Thymus (tissue), 11 donors: ENCODE data around the gene TMEM44. TPM values are rescaled to one million over a fixed set of nuclear protein-coding genes. Genes with fewer than 3 reads are reported as not detected.

Experiments used
- DNase-seq, 9 donors: peaks; one replicate each; pipeline ENCODE4 v3.0.0-alpha.2; 2013; ENCODE audit warnings: low spot score in 9 of 9, low read depth in 6 of 9, missing footprints in 1 of 9
- H3K27ac ChIP-seq, 2 donors: one replicate each; pipeline ENCODE4 v1.5.1; 2013; ENCODE audit warnings: control low read depth in 1 of 2, low read depth in 1 of 2, low read length in 1 of 2, mild to moderate bottlenecking in 1 of 2, moderate library complexity in 1 of 2
- H3K27me3 ChIP-seq, 2 donors: one replicate each; pipeline ENCODE4 v1.5.1; 2013; ENCODE audit warnings: low read length in 1 of 2; ENCODE audit not compliant: control insufficient read depth in 2 of 2, insufficient read depth in 1 of 2
- H3K36me3 ChIP-seq, 2 donors: one replicate each; pipeline ENCODE4 v1.5.1; 2013; ENCODE audit warnings: low read length in 1 of 2, mild to moderate bottlenecking in 1 of 2, moderate library complexity in 1 of 2; ENCODE audit not compliant: control insufficient read depth in 2 of 2, insufficient read depth in 2 of 2
- H3K4me1 ChIP-seq, 2 donors: one replicate each; pipeline ENCODE4 v1.5.1; 2013; ENCODE audit warnings: low read length in 2 of 2; ENCODE audit not compliant: control insufficient read depth in 2 of 2, insufficient read depth in 2 of 2
- H3K4me3 ChIP-seq, 2 donors: one replicate each; pipeline ENCODE4 v1.5.1; 2013; ENCODE audit warnings: low read length in 2 of 2, control low read depth in 1 of 2, mild to moderate bottlenecking in 1 of 2
- H3K9me3 ChIP-seq, 2 donors: one replicate each; pipeline ENCODE4 v1.5.1; 2013; ENCODE audit warnings: low read length in 1 of 2, mild to moderate bottlenecking in 1 of 2; ENCODE audit not compliant: control insufficient read depth in 2 of 2, insufficient read depth in 1 of 2
- WGBS: extraction: QIAGEN DNeasy Blood & Tissue Kit; methylation state at CpG from one replicate; pipeline ENCODE4 v1.1.7; 2013; 5-methylcytosine and 5-hydroxymethylcytosine counted together
- polyA plus RNA-seq: library from polyadenylated mRNA; stranded (reverse); fragments of 200-250 nt; gene quantifications from one replicate; pipeline ENCODE4 v1.2.3, GENCODE V29; 2013
- total RNA-seq: library from RNA; stranded (reverse); fragments of 120-200 nt; gene quantifications from one replicate; pipeline ENCODE4 v1.2.4, GENCODE V29; 2013
- donor health status: healthy.

Gene TMEM44
- total and polyA plus RNA-seq, 2 donors: 2.4 to 7.1 TPM

- no peak for DNase-seq
- 24% methylated on average over 7 of the region's 7 CpGs for whole genome bisulfite sequencing
- H3K9me3 ChIP-seq: no peaks in the 10 kb centered on the region
- peaks cover 8 to 10% of the 10 kb centered on the region in 2 donors for H3K36me3 ChIP-seq
- H3K27me3 ChIP-seq: no peaks in the 10 kb centered on the region
- H3K27ac ChIP-seq: peak overlapping the region; percentile 80 to 89
- peak overlapping the region; percentile 72 for H3K4me3 ChIP-seq
- H3K4me1 ChIP-seq: peaks cover 8% of the 10 kb centered on the region in 2 donors
Measured at GRCh38 chr3:194584320-194584776, 48.9 kb downstream of the TMEM44 start.

GRCh38 chr3:194582196-194582905 is 50.9 kb downstream of the TMEM44 start:
- Histone ChIP-seq H3K9me3 (no peaks in the 10 kb centered on the region), H3K4me1 (peaks cover 8% of the 10 kb centered on the region in 2 donors), H3K27me3 (no peaks in the 10 kb centered on the region), H3K36me3 (peaks cover 5% of the 10 kb centered on the region in 2 donors), H3K4me3 (no peak overlapping the region), H3K27ac (no peak overlapping the region)
- no peak for DNase-seq
- 98% methylated on average over 24 of the region's 24 CpGs for WGBS

- no peaks in the 10 kb centered on the region for H3K36me3 ChIP-seq
- H3K27ac ChIP-seq: no peak overlapping the region
- H3K27me3 ChIP-seq: peaks cover 0 to 3% of the 10 kb centered on the region in 2 donors
- no peaks in the 10 kb centered on the region for H3K9me3 ChIP-seq
- DNase-seq: no peak
- 96% methylated on average over 8 of the region's 8 CpGs for WGBS
- peaks cover 4 to 5% of the 10 kb centered on the region in 2 donors for H3K4me1 ChIP-seq
- no peak overlapping the region for H3K4me3 ChIP-seq
Measured at GRCh38 chr3:194579091-194579606, 54.1 kb downstream of the TMEM44 start.

GRCh38 chr3:194577986-194578905 is 55.0 kb downstream of the TMEM44 start:
- Histone ChIP-seq H3K4me1 (peaks cover under 1 to 2% of the 10 kb centered on the region in 2 donors), H3K36me3 (no peaks in the 10 kb centered on the region), H3K27me3 (peaks cover 0 to 12% of the 10 kb centered on the region in 2 donors), H3K27ac (no peak overlapping the region), H3K9me3 (no peaks in the 10 kb centered on the region), H3K4me3 (no peak overlapping the region)
- DNase-seq: no peak
- 91% methylated on average over 9 of the region's 9 CpGs for WGBS

- H3K4me3 ChIP-seq: no peak overlapping the region
- no peak overlapping the region for H3K27ac ChIP-seq
- H3K36me3 ChIP-seq: no peaks in the 10 kb centered on the region
- H3K4me1 ChIP-seq: peaks cover 0 to 5% of the 10 kb centered on the region in 2 donors
- H3K9me3 ChIP-seq: no peaks in the 10 kb centered on the region
- peaks cover 6 to 37% of the 10 kb centered on the region in 2 donors for H3K27me3 ChIP-seq
- WGBS: 95% methylated on average over 9 of the region's 9 CpGs
- DNase-seq: no peak
Measured at GRCh38 chr3:194575484-194576210, 57.6 kb downstream of the TMEM44 start.

GRCh38 chr3:194574639-194575483 is 58.4 kb downstream of the TMEM44 start:
- H3K9me3 ChIP-seq: no peaks in the 10 kb centered on the region
- peaks cover 0 to 5% of the 10 kb centered on the region in 2 donors for H3K4me1 ChIP-seq
- H3K27me3 ChIP-seq: peaks cover 6 to 43% of the 10 kb centered on the region in 2 donors
- DNase-seq: no peak
- WGBS: 92% methylated on average over 15 of the region's 15 CpGs
- no peak overlapping the region for H3K4me3 ChIP-seq
- H3K27ac ChIP-seq: no peak overlapping the region
- H3K36me3 ChIP-seq: no peaks in the 10 kb centered on the region

GRCh38 chr3:194573680-194574437 is 59.4 kb downstream of the TMEM44 start:
- no peak overlapping the region for H3K27ac ChIP-seq
- H3K36me3 ChIP-seq: no peaks in the 10 kb centered on the region
- peak in 2 of 9 donors; percentile 38 to 44 for DNase-seq
- 68% methylated on average over 10 of the region's 10 CpGs for WGBS
- H3K9me3 ChIP-seq: no peaks in the 10 kb centered on the region
- H3K4me3 ChIP-seq: no peak overlapping the region
- peaks cover 0 to 5% of the 10 kb centered on the region in 2 donors for H3K4me1 ChIP-seq
- H3K27me3 ChIP-seq: peaks cover 6 to 43% of the 10 kb centered on the region in 2 donors
